ENCODE data around the gene FAM120A.
"Not testable (repeated sequence)": the region's sequence is repeated elsewhere in the genome, so short reads cannot be mapped to it uniquely, and the experiment has no call there.

FAM120A gene

DNA sequence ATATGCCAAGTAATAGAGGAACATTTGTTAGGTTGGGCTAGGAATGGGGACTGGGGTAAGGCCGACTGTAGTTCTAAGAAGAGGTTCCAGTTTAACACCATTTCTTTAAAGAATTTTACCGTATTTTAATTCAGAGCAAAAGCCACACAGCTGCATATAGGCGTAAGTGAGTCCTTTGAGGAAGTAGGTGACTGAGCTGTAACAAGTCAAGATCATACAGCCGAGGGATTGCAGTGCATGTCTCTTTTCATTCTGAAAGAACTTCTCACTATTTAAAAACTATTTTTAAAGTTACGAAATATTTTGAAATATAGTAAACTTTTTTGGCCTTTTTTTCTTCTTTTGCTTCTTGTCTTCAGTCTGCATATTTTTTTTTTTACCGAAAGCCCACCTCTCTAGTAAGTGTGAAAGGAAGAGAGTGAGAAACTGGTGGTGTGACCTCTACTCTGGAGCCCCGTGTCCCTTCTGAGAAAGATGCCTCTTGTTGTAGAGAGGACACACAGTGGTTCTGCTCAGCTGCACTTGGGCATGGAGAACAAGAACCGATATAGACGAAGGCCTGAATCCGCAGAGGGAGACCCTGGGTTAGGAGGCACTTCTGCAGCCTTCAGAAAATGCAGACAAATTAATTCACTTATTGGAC is 60.8 kb downstream of the FAM120A start:
- DNase-seq: not testable (repeated sequence)

DNA sequence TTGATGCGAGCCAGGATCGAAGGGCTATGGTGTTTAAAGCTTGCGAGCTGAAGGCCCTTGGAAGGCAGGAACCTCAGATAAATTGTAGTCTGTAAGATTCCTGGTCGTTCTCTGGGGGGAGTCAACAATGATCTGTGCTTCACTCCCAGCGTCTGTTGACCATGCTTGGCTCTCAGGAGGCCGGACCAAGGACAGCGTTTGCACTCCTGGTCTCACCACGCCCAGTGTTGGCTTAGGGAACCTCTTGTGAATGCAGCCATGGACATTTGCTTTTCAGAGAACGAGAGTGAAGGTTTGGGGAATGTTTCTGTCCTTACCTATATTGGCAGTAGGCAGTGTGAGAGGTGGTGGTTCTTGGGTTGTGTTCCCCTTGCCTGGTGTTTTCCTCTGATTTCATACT is 62.1 kb downstream of the FAM120A start:
- no peak for DNase-seq

- DNase-seq: no peak
Observed at GRCh38 chr9:93517331-93517730, 65.8 kb downstream of the FAM120A start.

DNA sequence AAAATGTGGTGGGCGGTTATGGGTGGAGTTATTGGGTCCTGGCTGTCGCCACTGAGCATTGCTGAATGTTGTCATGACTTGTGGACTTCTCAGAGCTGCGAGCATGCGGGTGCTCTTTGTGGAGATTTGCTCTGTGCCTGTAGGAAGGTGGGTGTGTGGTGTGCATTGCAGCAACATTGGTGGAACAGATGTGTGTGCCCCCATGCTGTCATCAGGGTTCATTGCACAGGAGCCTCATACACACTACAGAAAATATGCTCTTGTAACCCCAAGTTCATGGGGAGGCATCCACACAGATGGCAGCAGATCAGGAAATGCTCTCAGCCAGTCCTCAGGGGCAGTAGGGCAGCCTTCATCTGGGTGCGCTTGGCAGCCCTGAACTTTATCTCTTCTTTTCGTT is 69.0 kb downstream of the FAM120A start:
- no peak for DNase-seq

- no peak for DNase-seq
Observed at GRCh38 chr9:93522736-93523135, 71.3 kb downstream of the FAM120A start.

GRCh38 chr9:93523518-93524144 is 72.1 kb downstream of the FAM120A start:
- DNase-seq: no peak

GRCh38 chr9:93525476-93525875 is 74.0 kb downstream of the FAM120A start:
- no peak for DNase-seq

DNA sequence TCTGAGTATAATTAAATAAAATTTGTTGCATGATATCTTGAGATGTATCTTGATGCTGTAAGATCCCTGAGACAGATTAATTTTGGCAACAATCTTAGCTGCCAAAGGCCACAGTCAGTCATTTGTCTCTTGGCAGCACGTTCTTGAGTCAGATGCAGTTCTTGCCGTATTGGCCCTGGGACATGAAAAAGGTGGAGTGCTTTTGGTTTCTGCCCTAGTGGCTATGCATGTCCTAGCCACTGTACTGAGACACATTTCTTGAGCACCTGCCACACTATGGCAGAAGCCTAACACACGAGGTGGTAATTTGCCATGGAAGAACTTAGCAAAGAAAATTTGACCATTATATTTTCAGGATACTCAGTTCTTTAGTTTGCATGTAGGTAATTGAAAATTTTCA is 79.9 kb downstream of the FAM120A start:
- no peak for DNase-seq

- no peak for DNase-seq
Observed at GRCh38 chr9:93532141-93532540, 80.7 kb downstream of the FAM120A start.

DNA sequence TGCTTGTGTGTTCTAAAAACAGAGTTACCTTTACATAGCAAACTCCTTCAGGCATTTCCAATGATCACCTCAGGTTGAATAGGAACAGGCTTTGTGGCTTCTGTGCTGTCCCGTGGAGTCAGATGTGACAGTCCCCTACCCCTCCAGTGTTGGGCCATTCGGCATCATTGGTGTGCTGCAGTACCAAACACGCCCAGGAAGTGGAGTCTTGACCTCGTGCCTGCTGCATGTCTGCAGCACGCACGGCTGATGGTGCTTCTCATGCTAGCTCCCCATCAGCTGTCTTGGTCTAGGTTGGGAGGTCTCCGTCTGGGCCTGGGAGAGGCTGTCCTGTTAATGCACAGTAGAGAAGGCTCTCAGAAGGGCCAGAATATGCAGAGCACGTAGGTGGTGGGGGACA is 82.4 kb downstream of the FAM120A start:
- DNase-seq: no peak

DNA sequence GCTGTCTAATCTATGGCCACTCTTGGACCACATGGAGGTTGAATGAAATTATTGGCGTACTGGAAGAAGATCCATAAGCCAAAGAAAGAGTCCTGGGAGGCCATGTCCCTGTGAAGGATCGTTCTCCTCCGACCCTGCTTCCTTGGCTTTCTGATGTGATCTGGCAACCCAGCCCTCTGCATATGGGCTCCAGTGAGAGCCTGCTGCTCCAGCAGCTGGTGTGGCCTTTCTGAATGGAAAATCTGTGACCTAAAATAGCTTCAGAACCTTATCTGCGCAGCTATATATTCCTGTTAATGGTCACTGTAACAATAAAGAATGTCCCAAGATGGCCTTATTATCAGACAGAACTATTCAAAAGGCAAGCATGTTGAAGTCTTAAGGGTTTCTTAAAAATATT is 84.7 kb downstream of the FAM120A start:
- DNase-seq: no peak

DNA sequence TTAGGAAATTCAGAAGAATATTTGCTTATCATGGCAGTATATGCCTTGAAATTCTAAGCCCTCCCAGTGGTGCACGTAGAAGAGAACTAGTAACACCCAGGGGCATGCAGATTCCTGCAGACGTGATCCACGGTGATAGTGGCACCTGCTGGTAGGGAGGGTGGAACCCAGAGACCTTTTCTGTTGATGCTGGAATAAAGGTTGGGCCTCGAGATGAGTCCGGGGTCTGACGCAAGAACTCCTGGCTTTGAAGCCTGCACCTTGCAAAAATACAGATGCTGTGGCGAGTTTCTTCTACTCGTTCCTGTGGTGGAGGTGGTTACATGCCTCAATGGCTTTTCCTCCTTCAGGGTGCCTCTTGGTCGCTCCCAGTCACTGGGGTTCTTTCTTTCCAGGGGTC is 85.4 kb downstream of the FAM120A start:
- no peak for DNase-seq

- DNase-seq: no peak
Observed at GRCh38 chr9:93540305-93540704, 88.8 kb downstream of the FAM120A start.

- DNase-seq: no peak
Observed at GRCh38 chr9:93541005-93541404, 89.5 kb downstream of the FAM120A start.

- no peak for DNase-seq
Observed at GRCh38 chr9:93541581-93542349, 90.3 kb downstream of the FAM120A start.

DNA sequence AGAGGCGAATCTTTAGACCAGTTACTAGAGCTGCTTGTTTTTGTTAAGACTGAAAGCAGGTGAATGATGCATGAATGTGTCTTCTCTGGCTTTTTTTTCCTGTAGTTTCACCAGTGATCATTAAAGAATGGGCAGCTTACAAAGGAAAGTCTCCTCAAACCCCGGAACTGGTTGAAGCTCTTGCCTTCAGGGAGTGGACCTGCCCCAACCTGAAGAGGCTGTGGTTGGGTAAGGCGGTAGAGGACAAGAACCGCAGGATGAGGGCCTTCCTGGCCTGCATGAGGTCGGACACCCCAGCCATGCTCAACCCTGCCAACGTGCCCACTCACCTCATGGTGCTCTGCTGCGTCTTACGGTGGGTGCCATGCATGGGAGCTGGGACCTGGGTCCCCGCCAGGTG is 91.6 kb downstream of the FAM120A start:
- DNase-seq: no peak

DNA sequence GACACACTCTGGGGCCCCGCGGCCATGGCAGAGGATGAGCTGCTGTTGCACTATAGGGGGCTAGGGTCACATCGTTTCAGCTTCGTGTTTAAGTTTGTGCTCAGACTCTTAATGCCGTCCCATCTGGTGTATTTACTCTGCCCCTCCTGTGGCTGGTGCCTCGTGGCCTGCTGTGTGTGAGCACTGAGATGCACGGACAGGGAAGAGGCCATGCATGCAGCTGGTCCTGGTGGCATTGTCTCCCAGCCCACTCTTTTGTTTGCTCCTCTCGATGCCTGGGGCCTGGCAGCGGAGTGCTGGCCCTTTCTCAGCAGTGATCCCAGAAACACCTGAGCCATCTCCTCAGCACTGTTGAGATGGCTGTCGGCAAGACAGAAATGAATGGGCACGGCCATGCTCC is 94.9 kb downstream of the FAM120A start:
- DNase-seq: no peak

DNA sequence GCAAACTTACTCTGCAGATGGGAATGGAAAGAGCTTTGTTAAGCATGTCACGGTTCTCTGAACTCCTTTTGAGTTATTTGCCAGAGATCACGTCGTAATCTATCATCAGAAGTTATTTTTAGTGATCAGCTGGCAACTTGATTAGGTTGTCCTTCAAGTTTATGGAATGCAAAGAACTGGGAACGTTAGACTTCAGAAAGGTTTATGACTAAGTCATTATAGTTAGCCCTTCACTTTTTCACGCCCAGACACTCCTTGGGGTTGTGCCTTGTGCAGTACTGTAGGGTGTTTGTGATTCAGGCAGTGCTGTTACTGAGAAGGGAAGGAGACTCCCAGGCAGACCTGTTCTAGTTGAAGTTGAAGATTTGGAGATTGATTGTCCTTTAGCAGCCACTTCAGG is 98.1 kb downstream of the FAM120A start:
- DNase-seq: no peak

DNA sequence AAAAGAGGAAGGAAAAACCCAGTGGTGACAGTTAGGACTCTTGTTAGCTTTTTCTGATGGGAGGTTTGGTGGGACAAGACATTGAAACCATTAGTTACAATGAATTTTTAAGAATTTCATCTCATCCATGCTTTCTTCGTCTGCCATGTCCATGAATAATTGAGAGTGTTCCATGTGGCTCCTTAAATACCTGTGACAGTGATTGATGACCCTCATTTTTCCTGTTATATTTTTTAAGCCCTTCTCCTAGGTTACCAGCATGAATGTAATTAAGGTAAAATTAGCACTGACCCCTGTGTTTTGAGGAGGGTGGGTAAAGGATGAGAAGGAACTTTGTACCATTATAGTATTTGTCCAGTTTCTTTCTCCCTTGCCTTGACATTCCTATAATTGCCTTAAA is 101.4 kb downstream of the FAM120A start:
- DNase-seq: no peak

DNA sequence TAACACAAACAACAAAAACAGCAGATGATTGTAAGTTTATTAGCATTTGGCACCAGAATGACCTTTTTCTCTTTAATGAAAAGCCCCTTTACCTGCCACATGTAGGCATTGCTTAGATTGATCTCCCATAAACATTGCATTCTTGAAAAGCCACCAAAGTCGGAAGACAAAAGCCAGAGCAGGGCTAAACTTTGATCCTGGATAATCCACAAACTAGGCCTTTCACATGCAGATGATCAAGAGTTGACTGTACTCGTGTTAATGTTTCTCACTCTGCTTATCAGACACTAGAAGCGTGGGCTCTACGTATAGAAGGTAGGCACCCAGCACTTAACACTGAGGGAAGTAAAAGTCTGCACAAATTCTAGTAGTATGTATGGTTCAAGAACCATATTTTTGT is 103.9 kb downstream of the FAM120A start:
- DNase-seq: no peak

DNA sequence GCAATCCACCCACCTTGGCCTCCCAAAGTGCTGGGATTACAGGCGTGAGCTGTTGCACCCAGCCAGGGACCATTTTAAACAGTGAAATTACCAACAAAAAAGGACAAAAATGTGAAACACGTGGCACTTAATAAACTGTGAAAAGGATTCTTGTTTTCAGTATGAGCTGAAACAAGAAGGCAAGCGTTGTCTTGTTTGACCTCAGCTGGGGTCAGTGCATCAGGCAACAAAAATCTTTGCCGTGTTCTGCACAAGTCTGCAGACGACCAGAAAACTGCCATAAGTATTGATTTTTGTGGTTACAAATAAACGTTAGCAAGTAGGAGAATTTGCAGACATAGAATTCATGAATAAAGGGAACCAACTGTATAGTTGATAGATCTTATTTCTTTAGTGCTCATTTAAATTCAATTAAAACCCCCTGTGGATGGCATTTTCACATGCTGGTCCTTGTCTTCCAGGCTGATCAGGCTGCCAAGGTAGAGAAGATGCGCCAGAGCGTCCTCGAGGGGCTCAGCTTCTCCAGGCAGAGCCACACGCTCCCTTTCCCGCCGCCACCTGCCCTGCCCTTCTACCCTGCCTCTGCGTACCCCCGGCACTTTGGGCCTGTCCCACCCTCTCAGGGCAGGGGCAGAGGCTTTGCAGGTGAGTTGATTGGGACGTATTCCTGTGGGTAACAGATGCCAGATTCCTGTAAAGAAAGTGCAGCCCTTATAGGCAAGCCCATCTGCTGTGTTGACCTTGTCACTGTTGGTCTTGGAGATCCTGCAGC is 106.1 kb downstream of the FAM120A start:
- DNase-seq: no peak

DNA sequence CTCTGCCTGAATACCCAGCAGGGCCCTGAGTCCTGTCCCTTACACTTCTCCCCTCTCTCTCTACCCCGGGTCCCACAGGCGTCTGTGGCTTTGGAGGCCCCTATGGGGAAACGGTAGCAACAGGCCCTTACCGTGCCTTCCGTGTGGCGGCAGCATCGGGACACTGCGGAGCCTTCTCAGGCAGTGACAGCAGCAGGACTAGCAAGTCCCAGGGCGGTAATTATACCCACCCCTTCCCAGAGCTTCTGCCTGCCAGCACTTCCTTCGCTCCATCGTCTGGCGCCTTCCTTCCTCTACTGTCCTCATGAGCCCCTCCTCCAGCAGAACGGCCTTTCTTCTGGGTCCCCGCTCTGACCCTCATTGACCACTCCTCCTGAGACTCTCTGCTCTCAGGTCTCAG is 107.0 kb downstream of the FAM120A start:
- DNase-seq: no peak

DNA sequence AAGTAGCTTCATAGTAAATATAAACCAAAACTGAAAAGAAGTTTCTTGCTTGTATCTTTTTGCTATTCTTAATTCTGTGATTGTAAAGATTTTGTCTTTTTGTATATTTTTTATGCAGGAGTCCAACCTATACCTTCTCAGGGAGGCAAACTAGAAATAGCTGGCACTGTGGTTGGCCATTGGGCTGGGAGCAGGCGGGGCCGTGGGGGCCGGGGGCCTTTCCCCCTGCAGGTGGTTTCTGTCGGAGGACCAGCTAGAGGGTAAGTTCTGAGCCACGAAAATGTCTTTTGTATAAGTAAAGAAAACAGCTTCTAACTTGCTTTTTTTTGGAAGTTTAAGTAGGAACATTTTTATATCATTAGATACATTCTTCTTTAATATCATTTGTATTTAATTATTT is 109.5 kb downstream of the FAM120A start:
- DNase-seq: no peak

- DNase-seq: no peak
Observed at GRCh38 chr9:93562157-93562556, 110.7 kb downstream of the FAM120A start.

Measured in cortex of kidney (tissue), 1 donor.